Ovary (tissue), 9 donors: ENCODE results near the gene YIPF7. TPM values are rescaled to one million over a fixed set of nuclear protein-coding genes. Genes with fewer than 3 reads are reported as not detected.

ENCODE experiments used
- DNase-seq, 5 donors: peaks; one replicate each; pipeline ENCODE4 v3.0.0-alpha.2; 2019 to 2020
- H3K27ac ChIP-seq, 2 donors: fragments of 200-600 bp; one replicate each; pipeline versions ENCODE4 v1.5.1 to v1.8.0; 2019 to 2022
- H3K27me3 ChIP-seq: fragments of 200-600 bp; one replicate; pipeline ENCODE4 v1.8.0; 2022
- H3K36me3 ChIP-seq: fragments of 200-600 bp; sonication (generic); one replicate; pipeline ENCODE4 v1.5.1; 2019
- H3K4me1 ChIP-seq: one replicate; pipeline ENCODE4 v1.8.1; 2013; ENCODE audit warnings: mild to moderate bottlenecking, moderate library complexity; ENCODE audit not compliant: insufficient read depth
- H3K4me3 ChIP-seq: fragments of 200-600 bp; sonication (generic); one replicate; pipeline ENCODE4 v1.5.1; 2017
- H3K9me3 ChIP-seq, 2 donors: fragments of 200-600 bp in 1 of 2; sonication (generic) in 1 of 2; one replicate each; pipeline versions ENCODE4 v1.5.1 to v1.8.1; 2013 to 2019; ENCODE audit warnings: mild to moderate bottlenecking in 1 of 2, moderate library complexity in 1 of 2
- EP300 ChIP-seq: sonication (generic); formaldehyde crosslinking; IDR thresholded peaks from one replicate; pipeline ENCODE4 v1.6.1; 2017; ENCODE audit warnings: antibody characterized with exemption
- POLR2A ChIP-seq: fragments of 450-650 bp; IDR thresholded peaks from one replicate; pipeline ENCODE4 v1.6.1; 2017; ENCODE audit warnings: antibody characterized with exemption, mild to moderate bottlenecking, moderate library complexity
- WGBS, 3 donors: extraction: QIAGEN DNeasy Blood & Tissue Kit in 1 of 3; methylation state at CpG; one replicate each; pipeline versions ENCODE4 v1.1.5 to v1.1.7; 2013 to 2017; 5-methylcytosine and 5-hydroxymethylcytosine counted together
- intact Hi-C, 4 donors: fragments of 100-400 bp; cut with DNase I; formaldehyde crosslinking; loops; one replicate each; pipeline versions ENCODE4 v1.11.0 to v1.15.1; 2022 to 2023
- polyA plus RNA-seq, 2 donors: library from polyadenylated mRNA; stranded (reverse); fragments of 200-250 nt in 1 of 2; fragments of 350-450 nt in 1 of 2; fragmentation: Illumina TruSeq in 1 of 2; extraction: RNeasy Lipid Tissue Mini Kit (QIAGEN cat#74804) in 1 of 2; gene quantifications; one replicate each; pipeline ENCODE4 v1.2.3, GENCODE V29; 2013 to 2014
- total RNA-seq, 7 donors: library from RNA; depleted of rRNA in 2 of 7; stranded (reverse); fragments of >200 nt in 2 of 7; fragmentation: NEBNext Ultra II Directional in 3 of 7; extraction: Animal tissue kit (Norgen Biotek cat#: 25700) in 3 of 7; gene quantifications; one replicate each; pipeline versions ENCODE4 v1.1.0 to v1.2.4, GENCODE V29; 2016 to 2023
- TF ChIP-seq, protein P1 (sequence below), 3 donors: fragments of 450-650 bp in 2 of 3; fragments of 200-600 bp in 1 of 3; IDR thresholded peaks; one replicate each; pipeline versions ENCODE4 v1.5.1 to v1.8.0; 2016 to 2022; ENCODE audit warnings: antibody characterized with exemption in 3 of 3, mild to moderate bottlenecking in 1 of 3
- donor health status: DM: no; HTN: no; CAD: no; lungs with moderate emphysema.
- donor health status: DM: no; HTN: no; CAD: no.
- donor health status: Bipolar disorder and iron deficiency.
- donor health status: DM: yes; HTN: yes; CAD: no.
- donor health status: DM: no; HTN: no; CAD: no.
- donor health status: DM: yes; HTN: yes; CAD: no.

The YIPF7 gene
- total and polyA plus RNA-seq, 9 donors = 0.28 to 1.4 (median 0.49) TPM; not detected in 3

DNA sequence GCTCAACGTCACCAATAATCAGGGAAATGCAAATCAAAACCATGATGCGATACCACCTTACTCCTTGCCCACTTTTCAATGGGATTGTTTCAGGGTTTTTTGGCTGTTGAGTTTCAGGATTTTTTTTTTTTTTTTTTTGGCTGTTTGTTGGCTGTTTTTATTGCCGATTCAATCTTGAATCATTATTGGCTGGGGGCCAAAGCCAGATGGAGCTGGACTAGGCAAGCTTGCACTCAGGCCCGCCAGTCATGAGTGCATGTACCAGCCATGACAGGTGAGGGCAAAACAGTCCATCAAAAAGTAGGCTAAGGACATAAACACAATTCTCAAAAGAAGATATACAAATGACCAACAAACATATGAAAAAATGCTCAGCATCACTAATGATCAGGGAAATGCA is 13.3 kb downstream of the YIPF7 start:
- intact Hi-C loops = no loop called here
- no peaks in the 10 kb centered on the region for H3K27me3 ChIP-seq
- no peak overlapping the region for H3K4me3 ChIP-seq
- H3K4me1 ChIP-seq = no peaks in the 10 kb centered on the region
- H3K36me3 ChIP-seq = no peaks in the 10 kb centered on the region
- no peaks in the 10 kb centered on the region for H3K9me3 ChIP-seq
- no peak overlapping the region for H3K27ac ChIP-seq
- 85 to 92% (median 89%) methylated on average over 4 of the region's 4 CpGs for WGBS, 3 donors
- DNase-seq = no peak
- TF ChIP-seq POLR2A = no peak
- TF ChIP-seq EP300 = no peak
- TF ChIP-seq, protein P1, sequence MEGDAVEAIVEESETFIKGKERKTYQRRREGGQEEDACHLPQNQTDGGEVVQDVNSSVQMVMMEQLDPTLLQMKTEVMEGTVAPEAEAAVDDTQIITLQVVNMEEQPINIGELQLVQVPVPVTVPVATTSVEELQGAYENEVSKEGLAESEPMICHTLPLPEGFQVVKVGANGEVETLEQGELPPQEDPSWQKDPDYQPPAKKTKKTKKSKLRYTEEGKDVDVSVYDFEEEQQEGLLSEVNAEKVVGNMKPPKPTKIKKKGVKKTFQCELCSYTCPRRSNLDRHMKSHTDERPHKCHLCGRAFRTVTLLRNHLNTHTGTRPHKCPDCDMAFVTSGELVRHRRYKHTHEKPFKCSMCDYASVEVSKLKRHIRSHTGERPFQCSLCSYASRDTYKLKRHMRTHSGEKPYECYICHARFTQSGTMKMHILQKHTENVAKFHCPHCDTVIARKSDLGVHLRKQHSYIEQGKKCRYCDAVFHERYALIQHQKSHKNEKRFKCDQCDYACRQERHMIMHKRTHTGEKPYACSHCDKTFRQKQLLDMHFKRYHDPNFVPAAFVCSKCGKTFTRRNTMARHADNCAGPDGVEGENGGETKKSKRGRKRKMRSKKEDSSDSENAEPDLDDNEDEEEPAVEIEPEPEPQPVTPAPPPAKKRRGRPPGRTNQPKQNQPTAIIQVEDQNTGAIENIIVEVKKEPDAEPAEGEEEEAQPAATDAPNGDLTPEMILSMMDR (IDR thresholded peaks at IDR 0.05) = no peak

- H3K4me1 ChIP-seq = no peaks in the 10 kb centered on the region
- H3K4me3 ChIP-seq = no peak overlapping the region
- intact Hi-C loops = no loop called here
- WGBS, 3 donors = 85 to 91% (median 86%) methylated on average over 8 of the region's 8 CpGs
- no peaks in the 10 kb centered on the region for H3K27me3 ChIP-seq
- TF ChIP-seq, protein P1 (IDR thresholded peaks at IDR 0.05) = no peak
- TF ChIP-seq POLR2A (no peak), EP300 (no peak)
- DNase-seq = no peak
- H3K36me3 ChIP-seq = no peaks in the 10 kb centered on the region
- no peak overlapping the region for H3K27ac ChIP-seq
- no peaks in the 10 kb centered on the region for H3K9me3 ChIP-seq
Measured at GRCh38 chr4:44632733-44633132, 18.7 kb downstream of the YIPF7 start.

DNA sequence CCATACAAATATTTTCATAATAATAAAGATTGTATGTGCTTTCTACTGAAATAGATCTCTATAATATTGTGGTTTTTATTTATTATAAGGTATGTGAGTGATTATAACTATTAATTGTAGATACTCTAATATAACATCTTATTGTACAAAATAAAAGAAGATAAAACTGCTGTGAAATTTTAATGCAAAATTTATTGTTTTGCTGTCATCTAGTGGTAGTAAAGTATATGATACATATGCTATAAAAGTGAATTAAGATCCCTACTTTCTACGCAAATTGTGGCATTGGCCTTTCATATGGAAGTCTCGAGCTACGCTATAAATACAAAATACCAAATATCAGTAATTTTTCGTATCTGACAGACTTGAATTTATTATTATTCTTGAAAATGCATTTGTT is 19.3 kb downstream of the YIPF7 start:
- Histone ChIP-seq H3K27me3 (no peaks in the 10 kb centered on the region), H3K27ac (no peak overlapping the region), H3K4me3 (no peak overlapping the region), H3K36me3 (no peaks in the 10 kb centered on the region), H3K9me3 (no peaks in the 10 kb centered on the region), H3K4me1 (no peaks in the 10 kb centered on the region)
- no peak for DNase-seq
- intact Hi-C loops = no loop called here
- TF ChIP-seq POLR2A (no peak), EP300 (no peak)
- TF ChIP-seq, protein P1 (IDR thresholded peaks at IDR 0.05) = no peak
- 57 to 82% (median 58%) methylated on average over 4 of the region's 4 CpGs for WGBS, 3 donors

- no peak overlapping the region for H3K4me3 ChIP-seq
- no peaks in the 10 kb centered on the region for H3K27me3 ChIP-seq
- no peaks in the 10 kb centered on the region for H3K9me3 ChIP-seq
- no peaks in the 10 kb centered on the region for H3K36me3 ChIP-seq
- no peaks in the 10 kb centered on the region for H3K4me1 ChIP-seq
- peak in 1 of 5 donors; percentile 21 for DNase-seq
- intact Hi-C loops = no loop called here
- no peak overlapping the region for H3K27ac ChIP-seq
- TF ChIP-seq, protein P1 (IDR thresholded peaks at IDR 0.05) = no peak
- TF ChIP-seq EP300 = no peak
- no peak for TF ChIP-seq POLR2A
- 0 to 3% (median 2%) methylated on average over 2 of the region's 2 CpGs for WGBS, 3 donors
Measured at GRCh38 chr4:44629280-44629866, 22.1 kb downstream of the YIPF7 start.
